Stomach (tissue), 9 donors: ENCODE data around the gene ZNF423. TPM values are rescaled to one million over a fixed set of nuclear protein-coding genes. Genes with fewer than 3 reads are reported as not detected.

Source experiments
- DNase-seq, 2 donors: peaks; one replicate each; pipeline versions ENCODE4 v3.0.0 to v3.0.0-alpha.2; 2013 to 2019
- H3K27ac ChIP-seq, 5 donors: fragments of 200-600 bp in 4 of 5; sonication (generic) in 4 of 5; one replicate each; pipeline ENCODE4 v1.5.1; 2013 to 2019; ENCODE audit warnings: mild to moderate bottlenecking in 1 of 5, moderate library complexity in 1 of 5
- H3K27me3 ChIP-seq, 3 donors: fragments of 200-600 bp; sonication (generic); one replicate each; pipeline ENCODE4 v1.5.1; 2017 to 2019; ENCODE audit warnings: mixed run types in 1 of 3
- H3K36me3 ChIP-seq, 4 donors: fragments of 200-600 bp; sonication (generic); 1 replicate in 3 of 4; 2 replicates in 1 of 4; pipeline ENCODE4 v1.5.1; 2016 to 2019
- H3K4me1 ChIP-seq, 4 donors: fragments of 200-600 bp; sonication (generic); one replicate each; pipeline ENCODE4 v1.5.1; 2016 to 2019
- H3K4me3 ChIP-seq, 4 donors: fragments of 200-600 bp; sonication (generic) in 3 of 4; one replicate each; pipeline ENCODE4 v1.5.1; 2016 to 2019; ENCODE audit warnings: mild to moderate bottlenecking in 1 of 4
- H3K9me3 ChIP-seq, 4 donors: fragments of 200-600 bp; sonication (generic); one replicate each; pipeline ENCODE4 v1.5.1; 2016 to 2019
- CTCF ChIP-seq, 7 experiments: fragments of 450-650 bp in 4 of 7; fragments of 200-600 bp in 3 of 7; sonication (generic) in 3 of 7; IDR thresholded peaks; one replicate each; pipeline ENCODE4 v1.5.1; 2016 to 2019; ENCODE audit warnings: antibody characterized with exemption in 7 of 7, control low read depth in 2 of 7, mild to moderate bottlenecking in 1 of 7
- EP300 ChIP-seq: sonication (generic); formaldehyde crosslinking; IDR thresholded peaks from one replicate; pipeline ENCODE4 v1.6.1; 2017; ENCODE audit warnings: antibody characterized with exemption
- POLR2A ChIP-seq, 4 donors: fragments of 450-650 bp; IDR thresholded peaks; one replicate each; pipeline ENCODE4 v1.6.1; 2016; ENCODE audit warnings: antibody characterized with exemption in 4 of 4, control low read depth in 2 of 4, mild to moderate bottlenecking in 1 of 4, moderate library complexity in 1 of 4
- POLR2AphosphoS5 ChIP-seq, 3 donors: sonication (generic); formaldehyde crosslinking; IDR thresholded peaks; one replicate each; pipeline ENCODE4 v1.6.1; 2016; ENCODE audit warnings: antibody characterized with exemption in 3 of 3
- WGBS, 5 donors: extraction: QIAGEN DNeasy Blood & Tissue Kit in 3 of 5; methylation state at CpG; one replicate each; pipeline versions ENCODE4 v1.1.5 to v1.1.7; 2013 to 2018; 5-methylcytosine and 5-hydroxymethylcytosine counted together
- intact Hi-C: fragments of 100-400 bp; cut with DNase I; formaldehyde crosslinking; loops from one replicate; pipeline ENCODE4 v1.15.1; 2023; ENCODE audit warnings: low total_unique reads
- polyA plus RNA-seq, 3 donors: library from polyadenylated mRNA; stranded (reverse); fragments of 200-250 nt; gene quantifications; one replicate each; pipeline ENCODE4 v1.2.3, GENCODE V29; 2013
- total RNA-seq, 5 donors: library from RNA; depleted of rRNA; stranded (reverse); fragments of >200 nt; gene quantifications; one replicate each; pipeline versions ENCODE4 v1.1.0 to v1.2.3, GENCODE V29; 2014 to 2016
- donor health status: healthy with polysubstance abuse.
- donor health status: Bipolar disorder and iron deficiency.
- donor health status: healthy.

The ZNF423 gene
- total and polyA plus RNA-seq, 8 donors, result 0.29 to 3.5 (median 1.0) TPM

DNA sequence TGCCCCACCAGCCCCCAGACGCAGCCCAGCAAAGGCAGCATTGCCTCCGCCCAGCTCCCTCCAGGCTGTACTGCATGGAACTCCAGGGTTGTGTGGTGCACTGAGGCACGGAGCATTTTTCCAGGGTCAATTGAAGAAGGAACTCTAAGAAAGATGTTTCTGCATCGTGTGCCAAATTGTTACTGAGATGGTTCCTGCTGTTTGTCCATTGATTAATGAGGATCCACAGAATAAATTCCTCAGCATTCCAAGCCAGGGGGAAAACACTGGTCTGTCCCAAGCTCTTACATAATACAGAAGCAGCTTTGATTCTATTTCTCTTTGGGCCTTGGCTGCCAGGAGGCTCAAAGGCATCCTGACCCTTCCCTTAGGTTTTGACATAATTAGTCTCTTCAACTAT is 80.9 kb downstream of the ZNF423 start:
- no peak for TF ChIP-seq CTCF (IDR thresholded peaks at IDR 0.05)
- no peak for TF ChIP-seq EP300
- no peak for TF ChIP-seq POLR2A (IDR thresholded peaks at IDR 0.05)
- no peak for TF ChIP-seq POLR2AphosphoS5 (IDR thresholded peaks at IDR 0.05)
- no peaks in the 10 kb centered on the region for H3K36me3 ChIP-seq
- H3K27ac ChIP-seq, result no peak overlapping the region
- H3K9me3 ChIP-seq, result no peaks in the 10 kb centered on the region
- no peaks in the 10 kb centered on the region for H3K27me3 ChIP-seq
- H3K4me3 ChIP-seq, result no peak overlapping the region
- DNase-seq, result no peak
- intact Hi-C loops, result no loop called here
- peaks cover 0 to 10% (median 0%) of the 10 kb centered on the region in 4 donors for H3K4me1 ChIP-seq
- WGBS, 5 donors, result 69 to 84% (median 80%) methylated on average over 3 to 4 of the region's 4 CpGs

DNA sequence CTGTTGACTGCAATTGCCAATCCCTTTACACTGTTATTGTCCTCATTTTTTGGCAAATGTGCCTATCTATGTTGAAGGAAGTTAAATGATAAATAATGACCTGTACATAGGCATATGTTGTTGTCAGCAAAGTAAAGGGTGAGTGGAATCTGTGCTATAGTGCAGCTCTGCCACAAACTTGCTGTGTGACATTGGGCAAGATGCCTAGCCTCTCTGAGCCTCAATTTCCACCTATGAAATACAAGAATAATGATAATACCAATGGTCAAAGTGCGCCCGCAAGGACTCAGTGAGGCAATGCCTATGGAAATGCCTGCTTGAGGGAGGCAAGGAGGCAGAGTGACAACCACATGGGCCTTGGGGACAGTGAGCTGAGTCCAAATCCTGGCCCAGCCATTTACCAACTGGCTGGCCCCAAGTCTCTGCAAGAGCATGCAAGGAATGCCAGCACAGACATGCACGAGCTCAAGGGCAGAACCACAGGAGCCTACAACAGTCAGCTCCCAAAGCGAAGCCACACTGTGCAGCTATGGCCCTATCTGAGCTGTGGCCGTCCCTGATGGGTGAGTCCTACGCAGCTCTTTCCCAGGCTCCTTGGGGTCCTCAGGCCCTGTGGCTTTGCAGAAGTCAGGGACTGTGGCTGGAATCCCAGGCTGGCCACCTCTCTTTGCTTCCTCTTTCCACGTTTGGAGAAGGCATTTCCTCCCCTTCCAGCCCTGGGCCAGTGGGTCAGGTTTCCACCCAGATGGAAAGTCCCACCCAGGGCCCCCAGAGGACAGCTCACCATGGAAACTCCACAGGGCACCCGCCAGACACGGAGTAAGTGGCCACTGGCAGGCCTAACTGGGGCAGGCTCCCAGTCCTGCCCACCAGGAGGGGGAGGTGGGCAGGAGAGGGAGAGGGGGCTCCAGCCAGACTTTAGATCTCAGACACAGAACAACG is 82.1 kb downstream of the ZNF423 start:
- DNase-seq, result no peak
- WGBS, 5 donors, result 62 to 81% (median 79%) methylated on average over 7 to 10 of the region's 10 CpGs
- intact Hi-C loops, result no loop called here
- Histone ChIP-seq H3K27ac (no peak overlapping the region), H3K4me1 (peaks cover 0 to 10% (median 0%) of the 10 kb centered on the region in 4 donors), H3K36me3 (no peaks in the 10 kb centered on the region), H3K4me3 (no peak overlapping the region), H3K27me3 (no peaks in the 10 kb centered on the region), H3K9me3 (no peaks in the 10 kb centered on the region)
- TF ChIP-seq EP300, result no peak
- no peak for TF ChIP-seq POLR2A (IDR thresholded peaks at IDR 0.05)
- TF ChIP-seq CTCF (IDR thresholded peaks at IDR 0.05), result no peak
- TF ChIP-seq POLR2AphosphoS5 (IDR thresholded peaks at IDR 0.05), result no peak

- TF ChIP-seq POLR2AphosphoS5 (IDR thresholded peaks at IDR 0.05), result no peak
- Histone ChIP-seq H3K9me3 (no peaks in the 10 kb centered on the region), H3K4me3 (no peak overlapping the region), H3K27me3 (no peaks in the 10 kb centered on the region), H3K4me1 (no peaks in the 10 kb centered on the region), H3K36me3 (no peaks in the 10 kb centered on the region), H3K27ac (no peak overlapping the region)
- 92 to 95% (median 94%) methylated on average over 23 of the region's 23 CpGs for WGBS, 5 donors
- intact Hi-C loops, result no loop called here
- no peak for DNase-seq
Measured at GRCh38 chr16:49767998-49768397, 87.9 kb downstream of the ZNF423 start.

DNA sequence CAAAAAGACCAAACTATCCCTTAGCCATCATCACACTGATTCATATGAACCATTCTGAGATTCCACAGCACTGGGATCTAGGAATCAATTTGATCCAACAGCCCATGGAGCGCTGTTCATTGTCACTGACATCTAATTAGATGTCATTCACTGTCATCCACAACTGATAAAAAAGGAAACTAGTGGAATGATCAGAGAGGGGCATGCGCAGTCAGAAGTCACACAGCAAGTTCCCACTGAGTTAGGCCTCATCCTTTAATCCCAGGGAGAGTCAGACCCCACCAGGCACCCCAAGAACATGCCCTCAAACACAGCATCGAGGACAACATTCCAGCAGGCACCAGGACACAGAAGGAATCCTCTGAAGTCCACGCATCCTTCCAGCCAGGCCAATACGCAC is 88.5 kb downstream of the ZNF423 start:
- H3K27ac ChIP-seq, result no peak overlapping the region
- H3K4me1 ChIP-seq, result no peaks in the 10 kb centered on the region
- TF ChIP-seq CTCF (IDR thresholded peaks at IDR 0.05) (no peak), POLR2A (IDR thresholded peaks at IDR 0.05) (no peak), POLR2AphosphoS5 (IDR thresholded peaks at IDR 0.05) (no peak), EP300 (no peak)
- 85 to 92% (median 92%) methylated on average over 5 of the region's 5 CpGs for WGBS, 5 donors
- H3K9me3 ChIP-seq, result no peaks in the 10 kb centered on the region
- no peak for DNase-seq
- no peak overlapping the region for H3K4me3 ChIP-seq
- H3K36me3 ChIP-seq, result no peaks in the 10 kb centered on the region
- no peaks in the 10 kb centered on the region for H3K27me3 ChIP-seq
- intact Hi-C loops, result no loop called here

DNA sequence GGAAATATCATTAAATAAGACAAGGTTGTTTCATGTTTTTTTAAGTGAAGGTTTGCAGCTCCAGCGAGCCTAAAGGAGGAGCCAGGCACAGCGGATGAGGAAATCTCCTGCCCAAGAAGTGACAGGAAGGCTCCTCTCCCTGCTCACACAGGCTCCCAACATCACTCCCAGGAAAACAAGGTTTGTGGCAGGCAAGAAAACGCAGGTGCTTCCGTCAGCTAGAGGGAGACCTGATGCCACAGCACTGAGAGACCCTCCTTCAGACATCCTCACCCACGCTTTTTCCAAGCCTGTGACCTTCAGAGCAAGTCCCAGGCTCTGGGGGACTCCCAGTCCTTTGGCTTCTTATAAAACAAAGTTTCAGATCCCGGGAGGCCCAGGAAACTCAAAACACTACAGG is 89.7 kb downstream of the ZNF423 start:
- Histone ChIP-seq H3K27ac (no peak overlapping the region), H3K4me1 (no peaks in the 10 kb centered on the region), H3K36me3 (no peaks in the 10 kb centered on the region), H3K9me3 (no peaks in the 10 kb centered on the region), H3K4me3 (no peak overlapping the region), H3K27me3 (no peaks in the 10 kb centered on the region)
- TF ChIP-seq POLR2AphosphoS5 (IDR thresholded peaks at IDR 0.05), result no peak
- TF ChIP-seq EP300, result no peak
- TF ChIP-seq CTCF (IDR thresholded peaks at IDR 0.05), result no peak
- TF ChIP-seq POLR2A (IDR thresholded peaks at IDR 0.05), result no peak
- no peak for DNase-seq
- intact Hi-C loops, result no loop called here
- WGBS, 5 donors, result 55 to 80% (median 74%) methylated on average over 6 of the region's 6 CpGs
